Osteocyte (in vitro differentiated cells): ENCODE results near the gene CNTFR. TPM values are rescaled to one million over a fixed set of nuclear protein-coding genes. Genes with fewer than 3 reads are reported as not detected.

Experiments used
- DNase-seq: peaks from one replicate; pipeline ENCODE4 v3.0.0; 2021; ENCODE audit warnings: mixed read lengths; ENCODE audit not compliant: unreplicated experiment; ENCODE audit errors: extremely low spot score
- H3K27ac Mint-ChIP-seq: one replicate; pipeline ENCODE4 v1.8.0; 2021; ENCODE audit warnings: mild to moderate bottlenecking, mixed read lengths; ENCODE audit not compliant: unreplicated experiment
- H3K27me3 Mint-ChIP-seq: one replicate; pipeline ENCODE4 v1.8.0; 2021; ENCODE audit warnings: mixed read lengths; ENCODE audit not compliant: unreplicated experiment
- H3K36me3 Mint-ChIP-seq: one replicate; pipeline ENCODE4 v1.8.0; 2021; ENCODE audit warnings: mixed read lengths; ENCODE audit not compliant: unreplicated experiment
- H3K4me1 Mint-ChIP-seq: one replicate; pipeline ENCODE4 v1.8.0; 2021; ENCODE audit warnings: mixed read lengths; ENCODE audit not compliant: unreplicated experiment
- H3K4me3 Mint-ChIP-seq: one replicate; pipeline ENCODE4 v1.8.0; 2021; ENCODE audit warnings: mild to moderate bottlenecking, moderate library complexity, mixed read lengths; ENCODE audit not compliant: unreplicated experiment
- H3K9me3 Mint-ChIP-seq: one replicate; pipeline ENCODE4 v1.8.0; 2021; ENCODE audit warnings: mixed read lengths; ENCODE audit not compliant: unreplicated experiment
- CTCF ChIP-seq: fragments of 200-600 bp; sonication (generic); IDR thresholded peaks from 2 replicates; pipeline ENCODE4 v1.5.0; 2021; ENCODE audit warnings: antibody characterized with exemption, mild to moderate bottlenecking, moderate library complexity
- total RNA-seq: library from RNA; stranded (reverse); gene quantifications from 2 replicates; pipeline ENCODE4 v1.2.1, GENCODE V29; 2021

CNTFR gene
- total RNA-seq, 1 donor from 2014 or later, result not detected

GRCh38 chr9:34556949-34557348 is 32.6 kb downstream of the CNTFR start:
- Mint-ChIP-seq H3K27me3 (peaks cover 8% of the 10 kb centered on the region), H3K9me3 (no peaks in the 10 kb centered on the region), H3K36me3 (no peaks in the 10 kb centered on the region), H3K4me1 (peaks cover 25% of the 10 kb centered on the region), H3K27ac (no peak overlapping the region), H3K4me3 (no peak overlapping the region)
- DNase-seq, result no peak
- TF ChIP-seq CTCF, result no peak

- Mint-ChIP-seq H3K27ac (no peak overlapping the region), H3K27me3 (peaks cover 8% of the 10 kb centered on the region), H3K4me1 (peaks cover 24% of the 10 kb centered on the region), H3K36me3 (no peaks in the 10 kb centered on the region), H3K4me3 (no peak overlapping the region), H3K9me3 (no peaks in the 10 kb centered on the region)
- DNase-seq, result no peak
- no peak for TF ChIP-seq CTCF
Observed at GRCh38 chr9:34555936-34556525, 33.5 kb downstream of the CNTFR start.

GRCh38 chr9:34555500-34555899 is 34.0 kb downstream of the CNTFR start:
- peaks cover 8% of the 10 kb centered on the region for H3K27me3 Mint-ChIP-seq
- peaks cover 24% of the 10 kb centered on the region for H3K4me1 Mint-ChIP-seq
- H3K4me3 Mint-ChIP-seq, result no peak overlapping the region
- TF ChIP-seq CTCF, result no peak
- no peak overlapping the region for H3K27ac Mint-ChIP-seq
- H3K36me3 Mint-ChIP-seq, result no peaks in the 10 kb centered on the region
- no peak for DNase-seq
- no peaks in the 10 kb centered on the region for H3K9me3 Mint-ChIP-seq

GRCh38 chr9:34555002-34555348 is 34.5 kb downstream of the CNTFR start:
- TF ChIP-seq CTCF, result no peak
- Mint-ChIP-seq H3K4me1 (peaks cover 19% of the 10 kb centered on the region), H3K4me3 (no peak overlapping the region), H3K9me3 (no peaks in the 10 kb centered on the region), H3K36me3 (no peaks in the 10 kb centered on the region), H3K27ac (no peak overlapping the region), H3K27me3 (peaks cover 5% of the 10 kb centered on the region)
- no peak for DNase-seq

- H3K4me1 Mint-ChIP-seq, result peaks cover 16% of the 10 kb centered on the region
- H3K9me3 Mint-ChIP-seq, result no peaks in the 10 kb centered on the region
- no peak for DNase-seq
- peaks cover 5% of the 10 kb centered on the region for H3K27me3 Mint-ChIP-seq
- H3K4me3 Mint-ChIP-seq, result no peak overlapping the region
- H3K36me3 Mint-ChIP-seq, result no peaks in the 10 kb centered on the region
- no peak for TF ChIP-seq CTCF
- no peak overlapping the region for H3K27ac Mint-ChIP-seq
Observed at GRCh38 chr9:34554211-34555001, 35.1 kb downstream of the CNTFR start.
